Effector memory CD4-positive, alpha-beta T cell (primary cell): ENCODE results near the gene CCDC186.

Source experiments
- DNase-seq, 3 donors: peaks; one replicate each; pipeline ENCODE4 v3.0.0-alpha.2; 2020
- H3K27ac ChIP-seq: 2 replicates; pipeline ENCODE4 v1.7.0; 2013; ENCODE audit warnings: mild to moderate bottlenecking, low read length, moderate library complexity; ENCODE audit not compliant: insufficient read depth, poor library complexity, severe bottlenecking
- H3K27me3 ChIP-seq: replicated peaks from 2 replicates; pipeline ENCODE4 v1.7.0; 2013; ENCODE audit warnings: mild to moderate bottlenecking, low read length; ENCODE audit not compliant: insufficient read depth, control insufficient read depth, poor library complexity, severe bottlenecking
- H3K36me3 ChIP-seq: 2 replicates; pipeline ENCODE4 v1.7.0; 2013; ENCODE audit warnings: mild to moderate bottlenecking, low read length, moderate library complexity; ENCODE audit not compliant: control insufficient read depth, insufficient read depth
- H3K4me1 ChIP-seq: 2 replicates; pipeline ENCODE4 v1.7.0; 2013; ENCODE audit warnings: low read length, mild to moderate bottlenecking; ENCODE audit not compliant: control insufficient read depth, insufficient read depth, poor library complexity, severe bottlenecking
- H3K4me3 ChIP-seq: 2 replicates; pipeline ENCODE4 v1.7.0; 2013; ENCODE audit warnings: low read length, low read depth, mild to moderate bottlenecking; ENCODE audit not compliant: insufficient read depth, poor library complexity, severe bottlenecking
- H3K9me3 ChIP-seq: 2 replicates; pipeline ENCODE4 v1.7.0; 2013; ENCODE audit warnings: mild to moderate bottlenecking, low read length, moderate library complexity; ENCODE audit not compliant: control insufficient read depth
- total RNA-seq, 3 donors: gene quantifications; one replicate each; lab custom pipeline; 2026; lab: John Stamatoyannopoulos, UW

CCDC186 gene
- 92.1 to 110 (median 96.0) reads per million in 3 donors for total RNA-seq

DNA sequence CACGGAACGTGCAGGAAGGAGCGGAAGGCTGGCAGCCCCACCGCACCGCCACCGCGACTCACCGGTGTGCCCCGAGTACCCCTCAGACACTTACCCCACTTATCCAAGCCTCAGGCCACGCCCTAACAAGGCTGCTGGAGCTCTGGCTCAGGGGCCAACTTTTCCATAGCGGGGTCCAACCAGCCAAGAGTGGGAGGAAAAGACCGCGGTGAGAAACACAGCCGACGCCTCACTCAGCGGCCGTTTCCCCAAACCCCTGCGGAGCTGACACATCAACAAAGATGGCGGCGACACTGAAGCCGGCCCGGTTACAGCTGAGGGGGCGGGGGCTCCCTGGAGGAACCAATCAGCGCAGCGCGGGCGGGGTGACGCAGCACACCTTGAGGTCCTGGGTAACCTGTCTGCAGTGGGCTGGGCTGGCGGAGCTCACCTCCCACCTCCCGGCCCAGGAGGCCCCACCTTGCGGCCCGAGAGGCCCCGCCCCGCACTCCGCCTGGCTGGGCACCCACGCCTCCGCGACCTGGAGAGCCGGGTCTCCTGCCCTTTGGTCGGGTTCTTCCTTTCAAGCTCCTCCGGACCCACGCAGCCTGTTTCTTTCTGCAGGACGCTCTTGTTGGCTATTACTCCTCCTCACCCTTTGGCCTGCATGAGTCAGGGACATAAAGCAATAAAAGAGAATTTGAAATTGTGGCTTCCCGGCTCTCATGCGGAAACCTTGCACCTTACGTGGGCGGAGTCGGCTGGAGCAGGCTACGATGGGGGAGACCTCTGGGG lies at the start of gene CCDC186:
Gene CCDC186 (minus strand): TSS at position 283 of the 774 bp plus-strand sequence. CDS start 10,935 bp downstream, outside the sequence.
- Histone ChIP-seq H3K27ac (peak within 1 kb of the TSS; percentile 81), H3K4me3 (peak within 1 kb of the TSS; percentile 89), H3K36me3 (no peaks in the 10 kb centered on the region)

DNA sequence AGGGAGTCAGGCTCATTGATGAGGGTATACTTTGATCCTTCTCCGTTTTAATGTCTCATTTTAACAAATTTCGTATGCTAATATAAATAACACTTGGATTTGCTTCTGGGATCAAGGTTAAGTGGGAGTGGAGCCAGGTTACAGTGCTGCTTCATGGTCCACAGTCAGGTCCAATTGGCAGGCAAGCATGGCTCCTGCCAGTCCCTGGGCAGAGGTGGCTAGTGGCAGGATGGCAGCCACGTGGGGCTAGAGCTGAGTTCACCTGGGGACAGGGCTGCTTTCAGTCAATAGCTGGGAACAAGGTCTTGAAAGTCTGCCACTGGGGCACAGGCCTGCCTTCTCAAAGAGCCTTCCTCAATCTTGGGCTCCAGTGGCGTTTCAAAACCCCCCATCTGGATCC lies 49.1 kb upstream of the CCDC186 start:
- Histone ChIP-seq H3K4me3 (no peak overlapping the region), H3K9me3 (no peaks in the 10 kb centered on the region), H3K36me3 (no peaks in the 10 kb centered on the region), H3K27me3 (no peaks in the 10 kb centered on the region), H3K27ac (no peak overlapping the region), H3K4me1 (no peaks in the 10 kb centered on the region)
- no peak for DNase-seq

More for the DNA sequence above, at the start of gene CCDC186:
- peak; percentile 94 to 98 (median 97) for DNase-seq
- peaks cover 7% of the 10 kb centered on the region for H3K4me1 ChIP-seq
- H3K27me3 ChIP-seq = no peaks in the 10 kb centered on the region
- H3K9me3 ChIP-seq = no peaks in the 10 kb centered on the region

DNA sequence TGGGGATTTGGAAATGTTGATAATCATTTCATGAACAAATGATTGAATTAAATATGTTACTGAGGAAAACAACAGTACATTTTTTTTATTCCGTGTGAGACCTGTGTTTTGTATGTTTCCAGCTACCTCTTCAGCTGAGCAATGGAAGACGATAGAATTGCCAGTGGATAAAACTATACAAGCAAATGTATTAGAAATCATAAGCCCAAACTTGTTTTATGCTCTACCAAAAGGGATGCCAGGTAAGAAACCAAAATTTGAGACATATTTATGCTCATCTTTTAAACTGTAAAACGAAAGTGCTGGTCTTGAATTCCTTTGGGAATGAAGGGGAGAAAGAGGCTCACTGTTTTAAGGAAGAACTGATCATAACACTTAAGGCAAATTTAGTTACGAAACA lies 47.2 kb upstream of the CCDC186 start:
- no peaks in the 10 kb centered on the region for H3K9me3 ChIP-seq
- H3K27ac ChIP-seq = no peak overlapping the region
- H3K4me3 ChIP-seq = no peak overlapping the region
- no peaks in the 10 kb centered on the region for H3K27me3 ChIP-seq
- H3K36me3 ChIP-seq = no peaks in the 10 kb centered on the region
- DNase-seq = no peak
- no peaks in the 10 kb centered on the region for H3K4me1 ChIP-seq

DNA sequence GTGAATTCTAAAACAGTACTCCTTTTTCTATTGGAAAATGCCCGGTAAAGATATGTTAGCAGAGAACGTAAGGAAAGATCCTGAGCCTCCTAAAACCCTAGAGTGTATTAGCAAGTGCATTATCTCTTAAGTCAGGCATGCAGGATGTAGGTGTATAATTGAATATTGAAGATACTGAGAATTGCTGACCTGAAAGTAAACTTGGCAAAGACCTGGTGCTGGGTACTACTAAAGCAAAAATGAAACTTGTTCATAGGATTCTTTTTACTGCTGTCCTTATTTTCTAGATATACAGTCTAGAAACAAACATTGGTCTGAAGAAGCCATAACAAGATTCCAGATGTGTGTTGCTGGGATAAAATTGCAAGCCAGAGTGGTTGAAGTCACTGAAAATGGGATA lies 46.3 kb upstream of the CCDC186 start:
- no peak overlapping the region for H3K27ac ChIP-seq
- H3K4me3 ChIP-seq = no peak overlapping the region
- H3K9me3 ChIP-seq = no peaks in the 10 kb centered on the region
- DNase-seq = no peak
- H3K36me3 ChIP-seq = no peaks in the 10 kb centered on the region
- no peaks in the 10 kb centered on the region for H3K27me3 ChIP-seq
- H3K4me1 ChIP-seq = no peaks in the 10 kb centered on the region

GRCh38 chr10:114215033-114215432 lies 41.0 kb upstream of the CCDC186 start:
- Histone ChIP-seq H3K27me3 (peaks cover 4% of the 10 kb centered on the region), H3K4me3 (no peak overlapping the region), H3K36me3 (no peaks in the 10 kb centered on the region), H3K4me1 (no peaks in the 10 kb centered on the region), H3K9me3 (no peaks in the 10 kb centered on the region), H3K27ac (no peak overlapping the region)
- no peak for DNase-seq

DNA sequence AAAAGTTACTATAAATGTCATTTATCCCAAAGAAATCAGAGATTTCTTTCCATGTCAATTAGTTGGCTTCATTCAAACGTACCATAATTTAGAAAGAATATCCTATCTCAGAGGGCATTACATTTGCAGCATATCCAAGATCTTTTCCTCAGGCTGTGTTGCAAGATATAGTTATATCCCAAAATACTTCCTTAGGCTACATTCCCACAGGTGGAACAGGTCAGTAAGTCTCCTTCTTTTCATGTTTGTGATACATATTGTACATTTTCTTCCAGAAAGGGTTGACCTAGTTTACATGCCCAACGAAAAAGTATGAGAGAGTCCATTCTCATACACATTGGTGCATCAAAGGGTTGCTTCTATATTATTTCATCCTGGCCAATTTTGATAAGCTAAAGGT lies 38.1 kb upstream of the CCDC186 start:
- no peak overlapping the region for H3K27ac ChIP-seq
- H3K4me1 ChIP-seq = no peaks in the 10 kb centered on the region
- no peak for DNase-seq
- H3K36me3 ChIP-seq = no peaks in the 10 kb centered on the region
- peaks cover 4% of the 10 kb centered on the region for H3K27me3 ChIP-seq
- no peaks in the 10 kb centered on the region for H3K9me3 ChIP-seq
- H3K4me3 ChIP-seq = no peak overlapping the region

DNA sequence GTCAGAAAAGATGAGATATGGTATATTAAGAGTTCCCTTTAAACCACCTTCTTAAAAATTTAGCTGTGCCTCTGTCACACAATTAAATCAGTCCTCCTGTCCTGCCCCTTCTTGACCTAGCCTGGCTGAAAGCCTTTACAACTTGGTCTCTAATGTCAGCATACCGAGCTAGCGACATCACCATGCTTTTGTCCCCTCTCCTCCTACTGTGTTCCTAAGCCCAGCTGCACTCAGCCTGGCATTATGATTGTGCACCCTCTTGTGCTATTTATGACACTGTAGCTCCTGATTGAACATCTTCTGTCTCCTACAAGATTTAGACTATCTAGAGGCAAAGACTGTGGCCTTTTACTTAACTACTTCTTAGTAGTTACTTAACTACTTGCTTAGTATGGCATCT lies 34.3 kb upstream of the CCDC186 start:
- H3K36me3 ChIP-seq = no peaks in the 10 kb centered on the region
- H3K4me1 ChIP-seq = no peaks in the 10 kb centered on the region
- no peak overlapping the region for H3K4me3 ChIP-seq
- no peak overlapping the region for H3K27ac ChIP-seq
- peaks cover 9% of the 10 kb centered on the region for H3K27me3 ChIP-seq
- no peaks in the 10 kb centered on the region for H3K9me3 ChIP-seq
- DNase-seq = no peak

DNA sequence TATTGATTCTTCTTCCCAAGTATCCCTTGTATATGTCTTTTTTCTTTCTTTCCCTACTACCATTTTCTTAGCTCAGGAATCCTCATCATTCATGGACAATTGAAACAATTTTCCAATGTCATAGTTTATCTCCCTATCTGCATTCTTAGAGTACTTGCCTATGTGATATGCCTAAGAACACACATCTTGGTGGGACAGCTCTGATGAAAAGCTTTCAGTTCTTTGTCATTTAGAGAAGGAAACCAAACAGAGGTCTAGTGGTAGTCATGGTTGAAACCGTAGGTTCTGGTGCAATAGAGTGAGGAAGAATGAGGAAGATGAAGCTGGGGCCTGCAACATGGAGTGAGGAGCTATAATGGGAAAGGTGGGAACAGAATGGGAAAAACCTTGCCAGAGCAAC lies 33.3 kb upstream of the CCDC186 start:
- Histone ChIP-seq H3K4me1 (no peaks in the 10 kb centered on the region), H3K27me3 (peaks cover 9% of the 10 kb centered on the region), H3K36me3 (no peaks in the 10 kb centered on the region), H3K4me3 (no peak overlapping the region), H3K9me3 (no peaks in the 10 kb centered on the region), H3K27ac (no peak overlapping the region)
- DNase-seq = no peak

- no peaks in the 10 kb centered on the region for H3K9me3 ChIP-seq
- no peaks in the 10 kb centered on the region for H3K4me1 ChIP-seq
- no peak overlapping the region for H3K27ac ChIP-seq
- peaks cover 5% of the 10 kb centered on the region for H3K27me3 ChIP-seq
- no peaks in the 10 kb centered on the region for H3K36me3 ChIP-seq
- no peak overlapping the region for H3K4me3 ChIP-seq
- no peak for DNase-seq
Observed at GRCh38 chr10:114206902-114207301, 32.9 kb upstream of the CCDC186 start.

GRCh38 chr10:114202812-114203211 lies 28.8 kb upstream of the CCDC186 start:
- Histone ChIP-seq H3K27me3 (peaks cover 5% of the 10 kb centered on the region), H3K36me3 (no peaks in the 10 kb centered on the region), H3K27ac (no peak overlapping the region), H3K9me3 (no peaks in the 10 kb centered on the region), H3K4me3 (no peak overlapping the region), H3K4me1 (no peaks in the 10 kb centered on the region)
- DNase-seq = no peak
